Astrocyte of the cerebellum (primary cell): Measurements from ENCODE around the gene CDC7.

Experiments
- DNase-seq: peaks from one replicate; pipeline ENCODE4 v3.0.0-alpha.2; 2011; ENCODE audit warnings: low read depth
- H3K4me3 ChIP-seq: 2 replicates; pipeline ENCODE4 v1.5.1; 2011; ENCODE audit warnings: mild to moderate bottlenecking, low read depth, low read length, moderate library complexity
- CTCF ChIP-seq: IDR thresholded peaks from 2 replicates; pipeline ENCODE4 v1.5.1; 2012; ENCODE audit warnings: low read length, low read depth, moderate library complexity, mild to moderate bottlenecking; ENCODE audit errors: missing control alignments
- in situ Hi-C: cut with HindIII; loops from 2 replicates; pipeline ENCODE4 v1.10.0; 2017; ENCODE audit warnings: low sequenced_read_pairs

The CDC7 gene

GRCh38 chr1:91545506-91546300 lies 45.1 kb downstream of the CDC7 start:
- no peak for TF ChIP-seq CTCF
- DNase-seq = no peak
- H3K4me3 ChIP-seq = no peak overlapping the region
- in situ Hi-C loops = no loop called here

- no peak overlapping the region for H3K4me3 ChIP-seq
- no peak for DNase-seq
- in situ Hi-C loops = no loop called here
- no peak for TF ChIP-seq CTCF
Measured at GRCh38 chr1:91546301-91546581, 45.6 kb downstream of the CDC7 start.

GRCh38 chr1:91546876-91547275 lies 46.2 kb downstream of the CDC7 start:
- TF ChIP-seq CTCF = no peak
- H3K4me3 ChIP-seq = no peak overlapping the region
- in situ Hi-C loops = no loop called here
- DNase-seq = no peak

- DNase-seq = no peak
- in situ Hi-C loops = no loop called here
- no peak for TF ChIP-seq CTCF
- H3K4me3 ChIP-seq = no peak overlapping the region
Measured at GRCh38 chr1:91548376-91549040, 47.9 kb downstream of the CDC7 start.

- no peak for TF ChIP-seq CTCF
- in situ Hi-C loops = no loop called here
- no peak for DNase-seq
- no peak overlapping the region for H3K4me3 ChIP-seq
Measured at GRCh38 chr1:91549041-91549735, 48.5 kb downstream of the CDC7 start.

GRCh38 chr1:91550961-91551360 lies 50.3 kb downstream of the CDC7 start:
- in situ Hi-C loops = no loop called here
- no peak overlapping the region for H3K4me3 ChIP-seq
- no peak for TF ChIP-seq CTCF
- no peak for DNase-seq
